Thyroid gland (tissue), 4 donors: ENCODE data around the gene CLDN25. TPM values are rescaled to one million over a fixed set of nuclear protein-coding genes. Genes with fewer than 3 reads are reported as not detected.

Experiments
- DNase-seq, 2 donors: peaks; one replicate each; pipeline ENCODE4 v3.0.0-alpha.2; 2019
- H3K27ac ChIP-seq, 3 donors: fragments of 200-600 bp; sonication (generic); 1 replicate in 2 of 3; 2 replicates in 1 of 3; pipeline ENCODE4 v1.5.1; 2016 to 2019; ENCODE audit warnings: mild to moderate bottlenecking in 1 of 3, moderate library complexity in 1 of 3
- H3K27me3 ChIP-seq: fragments of 200-600 bp; sonication (generic); one replicate; pipeline ENCODE4 v1.5.1; 2019
- H3K36me3 ChIP-seq, 2 donors: fragments of 200-600 bp; sonication (generic); one replicate each; pipeline ENCODE4 v1.5.1; 2016 to 2019
- H3K4me1 ChIP-seq, 2 donors: fragments of 200-600 bp; sonication (generic); one replicate each; pipeline ENCODE4 v1.5.1; 2017 to 2019
- H3K4me3 ChIP-seq, 3 donors: fragments of 200-600 bp; sonication (generic); replicated peaks in 1 of 3; 1 replicate in 2 of 3; 2 replicates in 1 of 3; pipeline ENCODE4 v1.5.1; 2016; ENCODE audit warnings: mild to moderate bottlenecking in 1 of 3
- H3K9me3 ChIP-seq: fragments of 200-600 bp; sonication (generic); one replicate; pipeline ENCODE4 v1.5.1; 2017
- CTCF ChIP-seq, 6 experiments: fragments of 200-600 bp in 3 of 6; fragments of 450-650 bp in 3 of 6; sonication (generic) in 3 of 6; IDR thresholded peaks; one replicate each; pipeline ENCODE4 v1.5.1; 2016 to 2019; ENCODE audit warnings: antibody characterized with exemption in 6 of 6, mild to moderate bottlenecking in 2 of 6, inconsistent platforms in 1 of 6, moderate library complexity in 1 of 6
- POLR2A ChIP-seq, 2 donors: fragments of 450-650 bp; IDR thresholded peaks; one replicate each; pipeline ENCODE4 v1.6.1; 2017; ENCODE audit warnings: antibody characterized with exemption in 2 of 2, mild to moderate bottlenecking in 2 of 2, moderate library complexity in 1 of 2
- WGBS, 2 donors: methylation state at CpG; one replicate each; pipeline ENCODE4 v1.1.5; 2017; 5-methylcytosine and 5-hydroxymethylcytosine counted together
- intact Hi-C: fragments of 100-400 bp; cut with DNase I; formaldehyde crosslinking; loops from one replicate; pipeline ENCODE4 v1.15.1; 2023
- small RNA-seq: library from RNA; depleted of rRNA; stranded (forward); fragments of <200 nt; gene quantifications from one replicate; pipeline ENCODE3, GENCODE V24; 2016
- total RNA-seq, 4 donors: library from RNA; depleted of rRNA; stranded (reverse); fragments of >200 nt; gene quantifications; one replicate each; pipeline ENCODE4 v1.2.3, GENCODE V29; 2016

Gene CLDN25
- total RNA-seq, 4 donors from 2014 or later: not detected

- intact Hi-C loops: no loop called here
- H3K4me1 ChIP-seq: no peaks in the 10 kb centered on the region
- H3K36me3 ChIP-seq: peaks cover 10 to 13% of the 10 kb centered on the region in 2 donors
- TF ChIP-seq POLR2A (IDR thresholded peaks at IDR 0.05) (no peak), CTCF (IDR thresholded peaks at IDR 0.05) (no peak)
- no peak for DNase-seq
- H3K27me3 ChIP-seq: no peaks in the 10 kb centered on the region
- H3K4me3 ChIP-seq: no peak overlapping the region
- WGBS, 2 donors: 98 to 99% methylated on average over 3 of the region's 3 CpGs
- no peaks in the 10 kb centered on the region for H3K9me3 ChIP-seq
- no peak overlapping the region for H3K27ac ChIP-seq
These were observed 47.9 kb downstream of the CLDN25 start for GRCh38 chr11:113827477-113827876.

- H3K4me1 ChIP-seq: no peaks in the 10 kb centered on the region
- H3K36me3 ChIP-seq: peaks cover 4 to 9% of the 10 kb centered on the region in 2 donors
- no peak for DNase-seq
- H3K27me3 ChIP-seq: no peaks in the 10 kb centered on the region
- H3K27ac ChIP-seq: no peak overlapping the region
- TF ChIP-seq CTCF (IDR thresholded peaks at IDR 0.05): no peak
- no peak for TF ChIP-seq POLR2A (IDR thresholded peaks at IDR 0.05)
- WGBS, 2 donors: 90 to 95% methylated on average over 1 of the region's 1 CpG
- intact Hi-C loops: no loop called here
- H3K4me3 ChIP-seq: no peak overlapping the region
- H3K9me3 ChIP-seq: no peaks in the 10 kb centered on the region
These were observed 48.6 kb downstream of the CLDN25 start for GRCh38 chr11:113828191-113828590.

- no peak overlapping the region for H3K4me3 ChIP-seq
- H3K27me3 ChIP-seq: no peaks in the 10 kb centered on the region
- H3K36me3 ChIP-seq: peaks cover 4 to 9% of the 10 kb centered on the region in 2 donors
- no peak for DNase-seq
- intact Hi-C loops: no loop called here
- 88 to 90% methylated on average over 2 of the region's 2 CpGs for WGBS, 2 donors
- no peaks in the 10 kb centered on the region for H3K9me3 ChIP-seq
- TF ChIP-seq CTCF (IDR thresholded peaks at IDR 0.05) (no peak), POLR2A (IDR thresholded peaks at IDR 0.05) (no peak)
- no peak overlapping the region for H3K27ac ChIP-seq
- H3K4me1 ChIP-seq: no peaks in the 10 kb centered on the region
These were observed 50.2 kb downstream of the CLDN25 start for GRCh38 chr11:113829751-113830150.

Small RNA genes within 50 kb of the gene (small RNA-seq; reads per million reads assigned to genes)
- gene LRRC37A13P (not detected), gene RPS29P19 (not detected)

Other genes with a start within 250 kb of the CLDN25 start
- under 1 TPM in 3 of 4 donors, not detected in 1; 0.40 to 0.59 (median 0.45) TPM for gene TMPRSS5, start 73.5 kb upstream of the CLDN25 start, total RNA-seq
- gene ZW10, start 6.1 kb upstream of the CLDN25 start, total RNA-seq: 10 to 100 TPM; 11.3 to 14.5 (median 12.8) TPM
- 10 to 100 TPM; 15.3 to 36.7 (median 26.2) TPM for gene USP28, start 95.8 kb downstream of the CLDN25 start, total RNA-seq
- gene HTR3B, start 125.0 kb downstream of the CLDN25 start, total RNA-seq: not detected
- gene HTR3A, start 195.3 kb downstream of the CLDN25 start, total RNA-seq: not detected